ENCODE data around the gene MCL1. TPM values are rescaled to one million over a fixed set of nuclear protein-coding genes. Genes with fewer than 3 reads are reported as not detected.

The MCL1 gene
- total RNA-seq, 2 experiments from 2014 or later, result 211 to 215 TPM

- ChIA-PET CTCF (interaction anchor here (0.6 to 1.2 kb wide), 2 partner anchors 11 to 24 kb away, joined by 3 to 4 read pairs; no protein-coding TSS in a partner anchor), POLR2A (no interaction called here)
These were observed 42.3 kb downstream of the MCL1 start for GRCh38 chr1:150536836-150537731.

GRCh38 chr1:150535511-150536287 lies 43.7 kb downstream of the MCL1 start:
- CTCF ChIA-PET, result interaction anchor here (0.6 kb wide), 1 partner anchor 445 kb away, joined by 3 read pairs; no protein-coding TSS in a partner anchor

GRCh38 chr1:150534002-150534401 lies 45.4 kb downstream of the MCL1 start:
- POLR2A ChIA-PET, result no interaction called here
- CTCF ChIA-PET, result interaction anchor here (1.5 to 2.5 kb wide), 2 partner anchors 17 to 278 kb away, joined by 3 to 10 read pairs; partner anchors contain the start of gene FALEC

More at GRCh38 chr1:150535511-150536287, 43.7 kb downstream of the MCL1 start:
- POLR2A ChIA-PET, result no interaction called here

- CTCF ChIA-PET, result interaction anchor here (0.6 to 2.6 kb wide), 12 partner anchors 9 to 353 kb away, joined by 3 to 12 read pairs (median 3); partner anchors contain the start of genes ECM1 and FALEC
- POLR2A ChIA-PET, result interaction anchor here (1.0 kb wide), 1 partner anchor 17 kb away, joined by 3 read pairs; no protein-coding TSS in a partner anchor
These were observed 46.5 kb downstream of the MCL1 start for GRCh38 chr1:150532860-150533259.

GRCh38 chr1:150530491-150531159 lies 48.8 kb downstream of the MCL1 start:
- POLR2A ChIA-PET, result no interaction called here
- CTCF ChIA-PET, result interaction anchor here (2.6 kb wide), 1 partner anchor 30 kb away, joined by 12 read pairs; no protein-coding TSS in a partner anchor

GRCh38 chr1:150529017-150529416 lies 50.4 kb downstream of the MCL1 start:
- POLR2A ChIA-PET, result no interaction called here

GRCh38 chr1:150528196-150528595 lies 51.2 kb downstream of the MCL1 start:
- POLR2A ChIA-PET, result no interaction called here
- CTCF ChIA-PET, result no interaction called here

More at GRCh38 chr1:150529017-150529416, 50.4 kb downstream of the MCL1 start:
- CTCF ChIA-PET, result no interaction called here

GRCh38 chr1:150525348-150525747 lies 54.1 kb downstream of the MCL1 start:
- CTCF ChIA-PET, result no interaction called here

More at GRCh38 chr1:150525348-150525747, 54.1 kb downstream of the MCL1 start:
- POLR2A ChIA-PET, result no interaction called here

Other genes starting within 250 kb of the MCL1 start
- gene RPRD2, start 215.5 kb downstream of the MCL1 start, total RNA-seq, result 10 to 100 TPM; 20.1 to 20.4 TPM
- 10 to 100 TPM; 53.5 to 56.2 TPM for gene TARS2, start 92.2 kb downstream of the MCL1 start, total RNA-seq
- 1 to 10 TPM; 1.3 to 1.5 TPM for gene ECM1, start 71.5 kb downstream of the MCL1 start, total RNA-seq
- under 1 TPM in 1 of 2 experiments, not detected in 1; 0.55 TPM for gene FALEC, start 63.9 kb downstream of the MCL1 start, total RNA-seq
- not detected for gene ADAMTSL4, start 30.2 kb downstream of the MCL1 start, total RNA-seq
- gene ENSA, start 50.0 kb upstream of the MCL1 start, total RNA-seq, result 100 to 1,000 TPM; 245 to 251 TPM
- 10 to 100 TPM; 15.4 to 18.8 TPM for gene GOLPH3L, start 117.5 kb upstream of the MCL1 start, total RNA-seq
- not detected for gene HORMAD1, start 141.3 kb upstream of the MCL1 start, total RNA-seq
- 10 to 100 TPM; 23.8 to 25.2 TPM for gene CTSS, start 186.2 kb upstream of the MCL1 start, total RNA-seq
- 1 to 10 TPM; 1.9 to 2.2 TPM for gene CTSK, start 228.7 kb upstream of the MCL1 start, total RNA-seq